ENCODE results near the gene POLG. TPM values are rescaled to one million over a fixed set of nuclear protein-coding genes. Genes with fewer than 3 reads are reported as not detected.

The POLG gene
- total RNA-seq, 2 donors from 2014 or later: 55.3 to 60.2 TPM

GRCh38 chr15:89379251-89379695 is 44.6 kb upstream of the POLG start:
- 64 to 83% methylated on average over 21 to 28 of the region's 28 CpGs for WGBS, 2 experiments (ENCODE audit: insufficient coverage in 1 of 2, insufficient read length in 1 of 2)
- H3K9me3 ChIP-seq (ENCODE audit: control insufficient read depth, low read length): no peaks in the 10 kb centered on the region
- H3K9ac ChIP-seq (ENCODE audit: extremely low read depth, low read length, poor library complexity, severe bottlenecking): no peak overlapping the region
- Mint-ChIP-seq H3K27me3 (ENCODE audit: insufficient read depth) (peaks cover 100% of the 10 kb centered on the region), H3K4me1 (peaks cover 3% of the 10 kb centered on the region), H3K27ac (no peak overlapping the region), H3K9me3 (no peaks in the 10 kb centered on the region), H3K36me3 (ENCODE audit: low read depth) (no peaks in the 10 kb centered on the region), H3K4me3 (peak overlapping the region; percentile 43)
- no peak overlapping the region for H3K4me3 ChIP-seq (ENCODE audit: low read length)
- H3K27ac ChIP-seq (ENCODE audit: low read depth, low read length): no peak overlapping the region
- no peak for TF ChIP-seq CTCF (conservative IDR thresholded peaks at IDR 0.05)
- no peaks in the 10 kb centered on the region for H3K36me3 ChIP-seq (ENCODE audit: control insufficient read depth, insufficient read depth, low read length)
- peak; percentile 66 for DNase-seq
- no peaks in the 10 kb centered on the region for H3K4me1 ChIP-seq (ENCODE audit: control insufficient read depth, insufficient read depth, low read length)
- H3K27me3 ChIP-seq (ENCODE audit: control insufficient read depth, insufficient read depth, low read length, poor library complexity, severe bottlenecking): peaks cover 100% of the 10 kb centered on the region

- H3K36me3 ChIP-seq (ENCODE audit: control insufficient read depth, insufficient read depth, low read length): no peaks in the 10 kb centered on the region
- Mint-ChIP-seq H3K27ac (no peak overlapping the region), H3K4me1 (peaks cover 3% of the 10 kb centered on the region), H3K9me3 (no peaks in the 10 kb centered on the region), H3K4me3 (peak overlapping the region; percentile 43), H3K36me3 (ENCODE audit: low read depth) (no peaks in the 10 kb centered on the region), H3K27me3 (ENCODE audit: insufficient read depth) (peaks cover 100% of the 10 kb centered on the region)
- H3K9ac ChIP-seq (ENCODE audit: extremely low read depth, low read length, poor library complexity, severe bottlenecking): no peak overlapping the region
- 62 to 85% methylated on average over 39 to 76 of the region's 76 CpGs for WGBS, 2 experiments (ENCODE audit: insufficient coverage in 1 of 2, insufficient read length in 1 of 2)
- peak; percentile 78 for DNase-seq
- H3K4me3 ChIP-seq (ENCODE audit: low read length): no peak overlapping the region
- peaks cover 100% of the 10 kb centered on the region for H3K27me3 ChIP-seq (ENCODE audit: control insufficient read depth, insufficient read depth, low read length, poor library complexity, severe bottlenecking)
- no peaks in the 10 kb centered on the region for H3K9me3 ChIP-seq (ENCODE audit: control insufficient read depth, low read length)
- no peak overlapping the region for H3K27ac ChIP-seq (ENCODE audit: low read depth, low read length)
- TF ChIP-seq CTCF (conservative IDR thresholded peaks at IDR 0.05): no peak
- H3K4me1 ChIP-seq (ENCODE audit: control insufficient read depth, insufficient read depth, low read length): no peaks in the 10 kb centered on the region
Measured at GRCh38 chr15:89378296-89379151, 43.9 kb upstream of the POLG start.

- Mint-ChIP-seq H3K4me3 (peak overlapping the region; percentile 43), H3K27me3 (ENCODE audit: insufficient read depth) (peaks cover 100% of the 10 kb centered on the region), H3K4me1 (peaks cover 3% of the 10 kb centered on the region)
Measured at GRCh38 chr15:89377842-89378295, 43.2 kb upstream of the POLG start.

More at GRCh38 chr15:89377842-89378295, 43.2 kb upstream of the POLG start:
- Histone ChIP-seq H3K27ac (ENCODE audit: low read depth, low read length) (no peak overlapping the region), H3K9ac (ENCODE audit: extremely low read depth, low read length, poor library complexity, severe bottlenecking) (no peak overlapping the region), H3K9me3 (ENCODE audit: control insufficient read depth, low read length) (no peaks in the 10 kb centered on the region), H3K27me3 (ENCODE audit: control insufficient read depth, insufficient read depth, low read length, poor library complexity, severe bottlenecking) (peaks cover 100% of the 10 kb centered on the region), H3K4me1 (ENCODE audit: control insufficient read depth, insufficient read depth, low read length) (no peaks in the 10 kb centered on the region), H3K36me3 (ENCODE audit: control insufficient read depth, insufficient read depth, low read length) (no peaks in the 10 kb centered on the region), H3K4me3 (ENCODE audit: low read length) (no peak overlapping the region)
- DNase-seq: no peak
- H3K9me3 Mint-ChIP-seq: no peaks in the 10 kb centered on the region
- TF ChIP-seq CTCF (conservative IDR thresholded peaks at IDR 0.05): no peak
- H3K27ac Mint-ChIP-seq: no peak overlapping the region
- WGBS, 2 experiments (ENCODE audit: insufficient coverage in 1 of 2, insufficient read length in 1 of 2): 65 to 70% methylated on average over 9 to 30 of the region's 30 CpGs
- no peaks in the 10 kb centered on the region for H3K36me3 Mint-ChIP-seq (ENCODE audit: low read depth)
